HepG2 (cell line): Measurements from ENCODE around the gene PRMT5. TPM values are rescaled to one million over a fixed set of nuclear protein-coding genes. Genes with fewer than 3 reads are reported as not detected.

ENCODE experiments used
- BRF2 ChIP-seq: sonication (generic); formaldehyde crosslinking; IDR thresholded peaks from 2 replicates; pipeline ENCODE4 v1.8.1; 2022; ENCODE audit warnings: mild to moderate bottlenecking, missing genetic modification reagents
- CCDC6 ChIP-seq: sonication (generic); formaldehyde crosslinking; IDR thresholded peaks from 2 replicates; pipeline ENCODE4 v1.8.1; 2022; ENCODE audit warnings: mild to moderate bottlenecking, missing genetic modification reagents, moderate library complexity
- EZH2 ChIP-seq: conservative IDR thresholded peaks from 2 replicates; pipeline ENCODE4 v1.6.1; 2012; ENCODE audit warnings: mild to moderate bottlenecking, low read depth, low read length, moderate library complexity
- JUN ChIP-seq: sonication (generic); formaldehyde crosslinking; IDR thresholded peaks from 2 replicates; pipeline ENCODE4 v1.4.0; 2020; ENCODE audit warnings: mild to moderate bottlenecking, missing genetic modification reagents
- MAFK ChIP-seq, 2 experiments: IDR thresholded peaks in 1 of 2; conservative IDR thresholded peaks in 1 of 2; 2 replicates each; pipeline ENCODE4 v1.6.1; 2011; ENCODE audit warnings: improper control_type of control experiment in 2 of 2, low read length in 2 of 2
- MEIS2 ChIP-seq: sonication (generic); formaldehyde crosslinking; IDR thresholded peaks from 2 replicates; pipeline ENCODE4 v1.9.0; 2021; ENCODE audit warnings: mild to moderate bottlenecking, missing genetic modification reagents
- MTF1 ChIP-seq: sonication (generic); formaldehyde crosslinking; IDR thresholded peaks from 2 replicates; pipeline ENCODE4 v1.5.0; 2020; ENCODE audit warnings: missing genetic modification reagents
- MYNN ChIP-seq: sonication (generic); formaldehyde crosslinking; IDR thresholded peaks from 2 replicates; pipeline ENCODE4 v1.4.0; 2020; ENCODE audit warnings: mild to moderate bottlenecking, low read depth, missing genetic modification reagents
- POLR2G ChIP-seq: fragments of 200-400 bp; formaldehyde crosslinking; IDR thresholded peaks from 2 replicates; pipeline ENCODE4 v1.6.1; 2018; ENCODE audit warnings: mild to moderate bottlenecking, low read depth, low read length, moderate library complexity
- RXRB ChIP-seq: IDR thresholded peaks from 2 replicates; pipeline ENCODE4 v1.6.1; 2016; ENCODE audit warnings: borderline replicate concordance, missing genetic modification reagents, missing compliant biosample characterization
- SETDB1 ChIP-seq: sonication (generic); formaldehyde crosslinking; IDR thresholded peaks from 2 replicates; pipeline ENCODE4 v1.5.1; 2020; ENCODE audit warnings: missing genetic modification reagents, mild to moderate bottlenecking, borderline replicate concordance
- SNRNP70 ChIP-seq: fragments of 200-400 bp; formaldehyde crosslinking; IDR thresholded peaks from 2 replicates; pipeline ENCODE4 v1.6.1; 2017; ENCODE audit warnings: mild to moderate bottlenecking, low read depth, low read length, moderate library complexity
- SP4 ChIP-seq: sonication (generic); formaldehyde crosslinking; IDR thresholded peaks from 2 replicates; pipeline ENCODE4 v1.8.1; 2023; ENCODE audit warnings: mild to moderate bottlenecking, missing genetic modification reagents
- SRSF1 ChIP-seq: fragments of 200-400 bp; formaldehyde crosslinking; optimal IDR thresholded peaks from 2 replicates; pipeline ENCODE3; 2017; ENCODE audit warnings: mild to moderate bottlenecking, low read depth, low read length, moderate library complexity
- TCF7L2 ChIP-seq: IDR thresholded peaks from 2 replicates; pipeline ENCODE4 v1.6.1; 2011; ENCODE audit warnings: mild to moderate bottlenecking, low read depth, low read length, moderate library complexity
- XBP1 ChIP-seq: sonication (generic); formaldehyde crosslinking; IDR thresholded peaks from 2 replicates; pipeline ENCODE4 v1.5.0; 2020; ENCODE audit warnings: missing genetic modification reagents
- ZMYM4 ChIP-seq: sonication (generic); formaldehyde crosslinking; IDR thresholded peaks from 2 replicates; pipeline ENCODE4 v1.8.1; 2023; ENCODE audit warnings: mild to moderate bottlenecking, missing genetic modification reagents
- ZNF326 ChIP-seq: sonication (generic); formaldehyde crosslinking; IDR thresholded peaks from 2 replicates; pipeline ENCODE4 v1.4.0; 2020; ENCODE audit warnings: missing genetic modification reagents, borderline replicate concordance
- ZNF331 ChIP-seq: sonication (generic); formaldehyde crosslinking; IDR thresholded peaks from 2 replicates; pipeline ENCODE4 v1.4.0; 2020; ENCODE audit warnings: missing genetic modification reagents
- ZNF44 ChIP-seq: sonication (generic); formaldehyde crosslinking; IDR thresholded peaks from 2 replicates; pipeline ENCODE4 v1.5.1; 2020; ENCODE audit warnings: mild to moderate bottlenecking, missing genetic modification reagents
- ZNF567 ChIP-seq: sonication (generic); formaldehyde crosslinking; IDR thresholded peaks from 2 replicates; pipeline ENCODE4 v1.8.1; 2023; ENCODE audit warnings: mild to moderate bottlenecking, missing genetic modification reagents, borderline replicate concordance
- ZNF580 ChIP-seq: IDR thresholded peaks from 2 replicates; pipeline ENCODE4 v1.6.1; 2016; ENCODE audit warnings: low read depth, borderline replicate concordance
- ZNF75D ChIP-seq: sonication (generic); formaldehyde crosslinking; IDR thresholded peaks from 2 replicates; pipeline ENCODE4 v1.8.1; 2023; ENCODE audit warnings: missing genetic modification reagents, mild to moderate bottlenecking, borderline replicate concordance
- ZNF780A ChIP-seq: sonication (generic); formaldehyde crosslinking; IDR thresholded peaks from 2 replicates; pipeline ENCODE4 v1.8.0; 2022; ENCODE audit warnings: mild to moderate bottlenecking, missing genetic modification reagents, moderate library complexity
- ZNF788 ChIP-seq: sonication (generic); formaldehyde crosslinking; IDR thresholded peaks from 2 replicates; pipeline ENCODE4 v1.5.0; 2020; ENCODE audit warnings: mild to moderate bottlenecking, missing genetic modification reagents, borderline replicate concordance
- ZNF878 ChIP-seq: sonication (generic); formaldehyde crosslinking; IDR thresholded peaks from 2 replicates; pipeline ENCODE4 v1.8.1; 2023; ENCODE audit warnings: mild to moderate bottlenecking, missing genetic modification reagents, moderate library complexity
- ZSCAN22 ChIP-seq: sonication (generic); formaldehyde crosslinking; IDR thresholded peaks from 2 replicates; pipeline ENCODE4 v1.4.0; 2020; ENCODE audit warnings: mild to moderate bottlenecking, missing genetic modification reagents
- polyA plus RNA-seq, 8 experiments: library from polyadenylated mRNA; depleted of rRNA in 3 of 8; stranded (reverse) in 7 of 8; unstranded in 1 of 8; fragments of >200 nt; fragmentation: Illumina TruSeq in 4 of 8; extraction: Trizol in 4 of 8; gene quantifications; 2 replicates each; pipeline versions ENCODE4 v1.2.1 to v1.2.3, GENCODE V29; 2011 to 2016; ENCODE audit warnings: low read depth in 4 of 8, missing spikeins in 1 of 8, mixed read lengths in 1 of 8; ENCODE audit not compliant: insufficient read depth in 1 of 8
- total RNA-seq, 5 experiments: library from RNA; depleted of rRNA; stranded (reverse); fragments of >200 nt; fragmentation: Illumina TruSeq; extraction: Trizol; gene quantifications; 2 replicates each; pipeline ENCODE4 v1.2.3, GENCODE V29; 2016; ENCODE audit warnings: low read depth in 1 of 5
- TF ChIP-seq, protein P1 (sequence below): sonication (generic); formaldehyde crosslinking; IDR thresholded peaks from 2 replicates; pipeline ENCODE4 v1.4.0; 2020; ENCODE audit warnings: missing genetic modification reagents, mild to moderate bottlenecking, borderline replicate concordance
- TF ChIP-seq, protein P2 (sequence below): sonication (generic); formaldehyde crosslinking; IDR thresholded peaks from 2 replicates; pipeline ENCODE4 v1.4.0; 2020; ENCODE audit warnings: mild to moderate bottlenecking, missing genetic modification reagents

Gene PRMT5
- total and polyA plus RNA-seq, 2 of the 13 experiments (the other 11 are each of a cell fraction or from before 2014, with no cell fraction given), result 210 to 354 TPM

DNA sequence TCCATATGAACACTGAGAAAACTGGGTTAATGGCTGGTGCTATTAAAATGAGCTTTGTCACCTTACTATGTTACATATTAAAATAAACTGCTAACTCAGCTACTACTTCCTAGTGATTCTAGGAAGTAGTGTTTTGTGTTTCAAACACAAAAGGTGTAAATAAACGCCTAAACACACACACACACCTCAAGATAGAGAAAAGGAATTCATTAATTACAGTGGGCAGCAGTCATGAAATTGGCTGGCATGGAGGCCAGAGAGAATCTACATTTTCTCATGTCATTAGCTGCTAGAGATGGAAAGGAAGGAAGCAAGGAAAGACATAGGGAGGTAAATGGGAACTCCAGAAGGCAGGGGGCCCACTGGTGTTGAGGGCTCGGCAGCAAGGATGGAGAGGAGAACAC lies 787 bp upstream of the PRMT5 start (continued):
- 0 out of 2 replicates have a peak, but pooled peaks have one; percentile 12 for TF ChIP-seq ZNF567 (CRISPR knock-in tag)
- no peak for TF ChIP-seq ZSCAN22 (CRISPR knock-in tag)
- no peak for TF ChIP-seq JUN (CRISPR knock-in tag)
- no peak for TF ChIP-seq ZNF75D
- no peak for TF ChIP-seq RXRB
- no peak for TF ChIP-seq TCF7L2
- peak; percentile 75 to 76 for TF ChIP-seq MAFK (conservative IDR thresholded peaks at IDR 0.05 in 1 of 2, IDR thresholded peaks at IDR 0.05 in 1 of 2; ENCODE audit: low read length in 2 of 2)
- TF ChIP-seq ZNF788 (CRISPR knock-in tag), result no peak
- TF ChIP-seq ZNF878, result peak; percentile 87; the same call in 1 of the 2 replicates
- TF ChIP-seq XBP1, result no peak
- no peak for TF ChIP-seq BRF2 (CRISPR knock-in tag)
- no peak for TF ChIP-seq ZNF580 (CRISPR knock-in tag)
- no peak for TF ChIP-seq SRSF1
- peak; percentile 18; the same call in 1 of the 2 replicates for TF ChIP-seq ZNF44 (CRISPR knock-in tag)
- no peak for TF ChIP-seq MEIS2
- TF ChIP-seq, protein P1, sequence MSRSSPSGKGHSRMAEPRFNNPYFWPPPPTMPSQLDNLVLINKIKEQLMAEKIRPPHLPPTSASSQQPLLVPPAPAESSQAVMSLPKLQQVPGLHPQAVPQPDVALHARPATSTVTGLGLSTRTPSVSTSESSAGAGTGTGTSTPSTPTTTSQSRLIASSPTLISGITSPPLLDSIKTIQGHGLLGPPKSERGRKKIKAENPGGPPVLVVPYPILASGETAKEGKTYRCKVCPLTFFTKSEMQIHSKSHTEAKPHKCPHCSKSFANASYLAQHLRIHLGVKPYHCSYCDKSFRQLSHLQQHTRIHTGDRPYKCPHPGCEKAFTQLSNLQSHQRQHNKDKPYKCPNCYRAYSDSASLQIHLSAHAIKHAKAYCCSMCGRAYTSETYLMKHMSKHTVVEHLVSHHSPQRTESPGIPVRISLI (CRISPR knock-in tag), result no peak
- TF ChIP-seq SETDB1 (CRISPR knock-in tag), result no peak
- TF ChIP-seq CCDC6 (CRISPR knock-in tag), result peak; percentile 86
- TF ChIP-seq ZNF331 (CRISPR knock-in tag), result no peak
- TF ChIP-seq MYNN (CRISPR knock-in tag), result no peak
- TF ChIP-seq ZMYM4 (CRISPR knock-in tag), result no peak
- TF ChIP-seq, protein P2, sequence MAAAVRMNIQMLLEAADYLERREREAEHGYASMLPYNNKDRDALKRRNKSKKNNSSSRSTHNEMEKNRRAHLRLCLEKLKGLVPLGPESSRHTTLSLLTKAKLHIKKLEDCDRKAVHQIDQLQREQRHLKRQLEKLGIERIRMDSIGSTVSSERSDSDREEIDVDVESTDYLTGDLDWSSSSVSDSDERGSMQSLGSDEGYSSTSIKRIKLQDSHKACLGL (CRISPR knock-in tag), result no peak
- TF ChIP-seq EZH2, result no peak
- no peak for TF ChIP-seq ZNF780A (CRISPR knock-in tag)
- no peak for TF ChIP-seq SNRNP70
- TF ChIP-seq MTF1 (CRISPR knock-in tag), result no peak
- TF ChIP-seq ZNF326, result no peak
- TF ChIP-seq POLR2G, result no peak
- no peak for TF ChIP-seq SP4
